GM23338 (cell line): ENCODE measurements around the gene ABCA5. TPM values are rescaled to one million over a fixed set of nuclear protein-coding genes. Genes with fewer than 3 reads are reported as not detected.

Source experiments
- ATAC-seq: fragments of 200-7000 bp; cut with Tn5 transposase; 3 replicates; pipeline ENCODE4 v1.9.1; 2020
- DNase-seq: peaks from one replicate; pipeline ENCODE4 v3.0.0-alpha.2; 2015; ENCODE audit warnings: low spot score
- H2AFZ ChIP-seq: fragments of 200-600 bp; sonication (generic); 2 replicates; pipeline ENCODE4 v1.8.0; 2016; ENCODE audit warnings: antibody characterized with exemption, mild to moderate bottlenecking, moderate library complexity
- H3F3A ChIP-seq: fragments of 200-600 bp; sonication (generic); replicated peaks from 2 replicates; pipeline ENCODE4 v1.8.0; 2017; ENCODE audit warnings: antibody characterized with exemption, mixed run types, low read depth
- H3K27ac ChIP-seq: fragments of 200-600 bp; sonication (generic); 2 replicates; pipeline ENCODE4 v1.6.1; 2016; ENCODE audit warnings: low read depth
- H3K27me3 ChIP-seq: fragments of 200-600 bp; sonication (generic); 2 replicates; pipeline ENCODE4 v1.8.0; 2016; ENCODE audit warnings: mild to moderate bottlenecking, mixed run types, moderate library complexity; ENCODE audit not compliant: insufficient read depth
- H3K36me3 ChIP-seq: fragments of 200-600 bp; sonication (generic); 2 replicates; pipeline ENCODE4 v1.8.0; 2016; ENCODE audit warnings: mild to moderate bottlenecking; ENCODE audit not compliant: insufficient read depth
- H3K4me1 ChIP-seq: fragments of 200-600 bp; sonication (generic); 2 replicates; pipeline ENCODE4 v1.8.0; 2016; ENCODE audit warnings: mild to moderate bottlenecking, moderate library complexity; ENCODE audit not compliant: insufficient read depth
- H3K4me2 ChIP-seq: fragments of 200-600 bp; sonication (generic); 2 replicates; pipeline ENCODE4 v1.7.1; 2017; ENCODE audit warnings: mixed run types
- H3K4me3 ChIP-seq: fragments of 200-600 bp; sonication (generic); 2 replicates; pipeline ENCODE4 v1.6.1; 2016; ENCODE audit warnings: mixed run types
- H3K79me2 ChIP-seq: fragments of 200-600 bp; sonication (generic); replicated peaks from 2 replicates; pipeline ENCODE4 v1.8.0; 2017; ENCODE audit warnings: mild to moderate bottlenecking; ENCODE audit not compliant: insufficient read depth
- H3K9me2 ChIP-seq: fragments of 200-600 bp; sonication (generic); 2 replicates; pipeline ENCODE4 v1.8.0; 2017; ENCODE audit not compliant: insufficient read depth
- H4K20me1 ChIP-seq: fragments of 200-600 bp; sonication (generic); replicated peaks from 2 replicates; pipeline ENCODE4 v1.8.0; 2017; ENCODE audit warnings: mild to moderate bottlenecking; ENCODE audit not compliant: insufficient read depth
- H3K27ac Mint-ChIP-seq: 2 replicates; pipeline ENCODE4 v1.8.0; 2020; ENCODE audit warnings: inconsistent platforms, mild to moderate bottlenecking, moderate library complexity, mixed read lengths
- H3K27me3 Mint-ChIP-seq: 3 replicates; pipeline ENCODE4 v1.8.0; 2022; ENCODE audit warnings: low read depth, mild to moderate bottlenecking, moderate library complexity, mixed read lengths, inconsistent platforms; ENCODE audit not compliant: insufficient read depth, poor library complexity
- H3K36me3 Mint-ChIP-seq: 3 replicates; pipeline ENCODE4 v1.8.0; 2021; ENCODE audit warnings: low read depth, mild to moderate bottlenecking, inconsistent platforms, moderate library complexity, mixed read lengths
- H3K4me1 Mint-ChIP-seq: 3 replicates; pipeline ENCODE4 v1.8.0; 2020; ENCODE audit warnings: mild to moderate bottlenecking, inconsistent platforms, mixed read lengths
- H3K4me3 Mint-ChIP-seq: 3 replicates; pipeline ENCODE4 v1.8.0; 2021; ENCODE audit warnings: moderate library complexity, mild to moderate bottlenecking, inconsistent platforms, mixed read lengths
- H3K9me3 Mint-ChIP-seq: 3 replicates; pipeline ENCODE4 v1.8.0; 2020; ENCODE audit warnings: moderate library complexity, mild to moderate bottlenecking, inconsistent platforms, mixed read lengths
- CREB1 ChIP-seq: fragments of 250-450 bp; sonication (Bioruptor Pico); IDR thresholded peaks from 2 replicates; pipeline ENCODE4 v1.5.0; 2020; ENCODE audit warnings: low read depth, mild to moderate bottlenecking, moderate library complexity
- CTCF ChIP-seq, 2 experiments: fragments of 200-600 bp in 1 of 2; sonication (generic) in 1 of 2; conservative IDR thresholded peaks; 2 replicates each; pipeline versions ENCODE4 v1.5.1 to v1.6.1; 2016 to 2017; ENCODE audit warnings: antibody characterized with exemption in 2 of 2, low read depth in 2 of 2, mild to moderate bottlenecking in 2 of 2, moderate library complexity in 1 of 2
- ETS1 ChIP-seq: IDR thresholded peaks from 2 replicates; pipeline ENCODE4 v1.6.1; 2016; ENCODE audit warnings: antibody characterized with exemption
- EZH2phosphoT487 ChIP-seq: fragments of 200-600 bp; sonication (generic); IDR thresholded peaks from one replicate; pipeline ENCODE4 v1.8.1; 2018; ENCODE audit warnings: antibody characterized with exemption; ENCODE audit not compliant: unreplicated experiment
- NANOG ChIP-seq: IDR thresholded peaks from 2 replicates; pipeline ENCODE4 v1.6.1; 2016; ENCODE audit warnings: antibody characterized with exemption, borderline replicate concordance
- POLR2AphosphoS5 ChIP-seq: IDR thresholded peaks from 2 replicates; pipeline ENCODE4 v1.6.1; 2016; ENCODE audit warnings: antibody characterized with exemption, low read depth
- REST ChIP-seq: IDR thresholded peaks from one replicate; pipeline ENCODE4 v1.6.1; 2018; ENCODE audit warnings: antibody characterized with exemption; ENCODE audit not compliant: unreplicated experiment
- STAT1 ChIP-seq: IDR thresholded peaks from one replicate; pipeline ENCODE4 v1.6.1; 2016; ENCODE audit warnings: antibody characterized with exemption; ENCODE audit not compliant: unreplicated experiment
- ZNF114 ChIP-seq: fragments of 250-450 bp; sonication (Bioruptor Pico); IDR thresholded peaks from 2 replicates; pipeline ENCODE4 v1.5.0; 2020; ENCODE audit warnings: mild to moderate bottlenecking, moderate library complexity
- ZNF331 ChIP-seq: fragments of 250-450 bp; sonication (Bioruptor Pico); IDR thresholded peaks from 2 replicates; pipeline ENCODE4 v1.5.0; 2020; ENCODE audit warnings: low read depth, mild to moderate bottlenecking, moderate library complexity
- ZNF462 ChIP-seq: fragments of 250-450 bp; sonication (Bioruptor Pico); IDR thresholded peaks from 2 replicates; pipeline ENCODE4 v1.5.0; 2020; ENCODE audit warnings: mild to moderate bottlenecking, moderate library complexity
- polyA plus RNA-seq: library from polyadenylated mRNA; unstranded; fragments of >200 nt; fragmentation: Nextera tagmentation; extraction: Ambion mirVana; gene quantifications from 2 replicates; pipeline ENCODE4 v1.2.1, GENCODE V29; 2016
- total RNA-seq: library from RNA; depleted of rRNA; stranded (reverse); fragments of >200 nt; shearing (Covaris generic); gene quantifications from 2 replicates; pipeline ENCODE4 v1.2.3, GENCODE V29; 2014

Gene ABCA5
- total and polyA plus RNA-seq, 2 experiments from 2014 or later: 3.1 to 3.4 TPM

GRCh38 chr17:69246726-69247375 lies 80.1 kb downstream of the ABCA5 start (continued):
- no peak for TF ChIP-seq ZNF462

GRCh38 chr17:69246202-69246601 lies 80.7 kb downstream of the ABCA5 start:
- DNase-seq (no peak), ATAC-seq (no peak)
- H3K27ac ChIP-seq: no peak overlapping the region
- H3K4me1 ChIP-seq: no peaks in the 10 kb centered on the region
- H3K79me2 ChIP-seq: no peaks in the 10 kb centered on the region
- Mint-ChIP-seq H3K9me3 (no peaks in the 10 kb centered on the region), H3K4me1 (no peaks in the 10 kb centered on the region), H3K4me3 (no peak overlapping the region), H3K27ac (no peak overlapping the region), H3K36me3 (no peaks in the 10 kb centered on the region), H3K27me3 (no peaks in the 10 kb centered on the region)
- no peak overlapping the region for H3K4me2 ChIP-seq
- H2AFZ ChIP-seq: no peak overlapping the region
- H3K4me3 ChIP-seq: no peak overlapping the region
- no peaks in the 10 kb centered on the region for H3K9me2 ChIP-seq
- H4K20me1 ChIP-seq: no peaks in the 10 kb centered on the region
- no peaks in the 10 kb centered on the region for H3K36me3 ChIP-seq
- no peaks in the 10 kb centered on the region for H3F3A ChIP-seq
- no peaks in the 10 kb centered on the region for H3K27me3 ChIP-seq
- TF ChIP-seq ZNF331 (CRISPR knock-in tag): no peak
- TF ChIP-seq REST: no peak
- TF ChIP-seq POLR2AphosphoS5: no peak
- no peak for TF ChIP-seq EZH2phosphoT487
- no peak for TF ChIP-seq NANOG
- no peak for TF ChIP-seq STAT1
- TF ChIP-seq ZNF114: no peak
- TF ChIP-seq ETS1: no peak
- TF ChIP-seq CREB1 (CRISPR knock-in tag): no peak
- TF ChIP-seq CTCF (conservative IDR thresholded peaks at IDR 0.05; ENCODE audit: low read depth in 2 of 2): no peak
